ENCODE data around the gene E2F6. TPM values are rescaled to one million over a fixed set of nuclear protein-coding genes. Genes with fewer than 3 reads are reported as not detected.
A peak's percentile ranks its signal among the peaks of the same experiment; 100 is the strongest.

Gene E2F6
- total and polyA plus RNA-seq, 2 of the 13 experiments (the other 11 are each of a cell fraction or from before 2014, with no cell fraction given), result 27.3 to 36.0 TPM

GRCh38 chr2:11465485-11466306 is at the start of gene E2F6 (continued):
- TF ChIP-seq MAX (IDR thresholded peaks at IDR 0.05) (peak; percentile 97), TCF12 (IDR thresholded peaks at IDR 0.05) (no peak), TCF12 (CRISPR knock-in tag; IDR thresholded peaks at IDR 0.05) (peak; percentile 87), ZNF713 (CRISPR knock-in tag; IDR thresholded peaks at IDR 0.05) (peak; percentile 93), ZNF24 (IDR thresholded peaks at IDR 0.05) (peak; percentile 82; the same call in 1 of the 2 replicates), SOX5 (CRISPR knock-in tag; IDR thresholded peaks at IDR 0.05; ENCODE audit: borderline replicate concordance) (peak; percentile 43; the same call in 1 of the 2 replicates), THAP7 (CRISPR knock-in tag; IDR thresholded peaks at IDR 0.05) (peak; percentile 98; the same call in 1 of the 2 replicates), FOXA1 (IDR thresholded peaks at IDR 0.05) (no peak), FOXA1 (CRISPR knock-in tag; IDR thresholded peaks at IDR 0.05) (peak; percentile 24; the same call in 1 of the 2 replicates), FOXK2 (IDR thresholded peaks at IDR 0.05) (no peak), CBFB (CRISPR knock-in tag; IDR thresholded peaks at IDR 0.05) (peak; percentile 74), MEIS1 (CRISPR knock-in tag; IDR thresholded peaks at IDR 0.05; ENCODE audit: borderline replicate concordance) (peak; percentile 84), DR1 (CRISPR knock-in tag; IDR thresholded peaks at IDR 0.05) (peak; percentile 85; the same call in 1 of the 2 replicates), KIAA2018 (CRISPR knock-in tag; IDR thresholded peaks at IDR 0.05; ENCODE audit: borderline replicate concordance) (peak; percentile 97), CHD4 (IDR thresholded peaks at IDR 0.05; ENCODE audit: borderline replicate concordance, low read length) (no peak), ZBTB2 (CRISPR knock-in tag; IDR thresholded peaks at IDR 0.05; ENCODE audit: low read depth) (peak; percentile 84), ZNF570 (CRISPR knock-in tag; IDR thresholded peaks at IDR 0.05; ENCODE audit: borderline replicate concordance) (peak; percentile 99), CBX5 (CRISPR knock-in tag; IDR thresholded peaks at IDR 0.05; ENCODE audit: borderline replicate concordance) (peak; percentile 87), GFI1 (CRISPR knock-in tag; IDR thresholded peaks at IDR 0.05; ENCODE audit: borderline replicate concordance) (peak; percentile 92), ZBTB1 (CRISPR knock-in tag; IDR thresholded peaks at IDR 0.05; ENCODE audit: borderline replicate concordance) (0 out of 2 replicates have a peak, but pooled peaks have one; percentile 32)

Measured in HepG2 (cell line).